A549 (cell line): ENCODE results near the gene BEAN1. TPM values are rescaled to one million over a fixed set of nuclear protein-coding genes. Genes with fewer than 3 reads are reported as not detected.

Experiments used
- ATAC-seq, 2 experiments: fragments of 200-7000 bp in 1 of 2; fragments of >200 bp in 1 of 2; cut with Nextera tagmentation in 1 of 2; cut with Tn5 transposase in 1 of 2; 3 replicates each; pipeline versions ENCODE4 v1.8.0 to v1.9.1; 2018 to 2020; ENCODE audit warnings: mild to moderate bottlenecking in 1 of 2, moderate library complexity in 1 of 2
- CTCF ChIA-PET: fragments of 300-600 bp; sonication (Branson Sonifier 250); formaldehyde crosslinking; extraction: SDS; loops from one replicate; lab custom pipeline; 2021; ENCODE audit warnings: antibody characterized with exemption, inconsistent platforms; lab: Yijun Ruan, JAX
- POLR2A ChIA-PET: fragments of 350-600 bp; formaldehyde crosslinking; extraction: SDS; loops from one replicate; lab custom pipeline; 2021; ENCODE audit warnings: antibody characterized with exemption, inconsistent platforms; lab: Yijun Ruan, JAX
- DNase-seq, 2 experiments: peaks; one replicate each; pipeline versions ENCODE4 v3.0.0 to v3.0.0-alpha.2; 2011 to 2016; ENCODE audit warnings: low read depth in 1 of 2, low spot score in 1 of 2
- FAIRE-seq: peaks from 2 replicates; lab custom pipeline; 2011; peaks lifted over from hg19 to GRCh38; lab: Jason Lieb, UNC
- H3K27ac ChIP-seq, 2 experiments: fragments of >200 bp; sonication (Bioruptor Twin); formaldehyde crosslinking; 3 replicates each; pipeline ENCODE4 v1.5.1; 2016 to 2017
- H3K4me1 ChIP-seq: fragments of >200 bp; sonication (Bioruptor Twin); formaldehyde crosslinking; 3 replicates; pipeline ENCODE4 v1.6.1; 2016
- H3K4me2 ChIP-seq: fragments of >200 bp; sonication (Bioruptor Twin); formaldehyde crosslinking; 3 replicates; pipeline ENCODE4 v1.6.1; 2016
- H3K4me3 ChIP-seq: fragments of >200 bp; sonication (Bioruptor Twin); formaldehyde crosslinking; 3 replicates; pipeline ENCODE4 v1.5.1; 2016
- H3K9me3 ChIP-seq: fragments of >200 bp; sonication (Bioruptor Twin); formaldehyde crosslinking; 3 replicates; pipeline ENCODE4 v1.6.1; 2016
- BHLHE40 ChIP-seq: IDR thresholded peaks from 2 replicates; pipeline ENCODE4 v1.6.1; 2012; ENCODE audit warnings: low read depth, low read length, inconsistent platforms
- CHD2 ChIP-seq: fragments of 150-350 bp; IDR thresholded peaks from 2 replicates; pipeline ENCODE4 v1.6.1; 2014; ENCODE audit warnings: low read length; ENCODE audit not compliant: partially characterized antibody
- CHD4 ChIP-seq: fragments of 200-600 bp; sonication (generic); IDR thresholded peaks from 2 replicates; pipeline ENCODE4 v1.6.1; 2016; ENCODE audit warnings: antibody characterized with exemption, mild to moderate bottlenecking, borderline replicate concordance
- EHF ChIP-seq: fragments of 250-450 bp; sonication (Bioruptor Pico); IDR thresholded peaks from 2 replicates; pipeline ENCODE4 v1.5.0; 2020; ENCODE audit warnings: mild to moderate bottlenecking
- EHMT2 ChIP-seq: fragments of 200-600 bp; sonication (generic); IDR thresholded peaks from 2 replicates; pipeline ENCODE4 v1.6.1; 2016; ENCODE audit warnings: antibody characterized with exemption, low read depth, mild to moderate bottlenecking, moderate library complexity
- EP300 ChIP-seq, 2 experiments: fragments of >200 bp; sonication (Bioruptor Twin); formaldehyde crosslinking; IDR thresholded peaks; 2 replicates in 1 of 2; 3 replicates in 1 of 2; pipeline ENCODE4 v1.6.1; 2016 to 2017
- ESRRA ChIP-seq: fragments of 150-350 bp; IDR thresholded peaks from 2 replicates; pipeline ENCODE4 v1.6.1; 2014; ENCODE audit warnings: mild to moderate bottlenecking, low read length, borderline replicate concordance
- FOSL2 ChIP-seq, 2 experiments: fragments of 450-650 bp in 1 of 2; fragments of >200 bp in 1 of 2; sonication (Bioruptor Twin) in 1 of 2; formaldehyde crosslinking; IDR thresholded peaks; 2 replicates each; pipeline versions ENCODE4 v1.5.0 to v1.6.1; 2016 to 2020; ENCODE audit warnings: mild to moderate bottlenecking in 1 of 2, moderate library complexity in 1 of 2
- GATA3 ChIP-seq: IDR thresholded peaks from 2 replicates; pipeline ENCODE4 v1.6.1; 2012; ENCODE audit warnings: borderline replicate concordance
- HEYL ChIP-seq: fragments of 250-450 bp; sonication (Bioruptor Pico); IDR thresholded peaks from 2 replicates; pipeline ENCODE4 v1.8.0; 2021; ENCODE audit warnings: mild to moderate bottlenecking, moderate library complexity
- HOXA7 ChIP-seq: fragments of 250-450 bp; sonication (Bioruptor Pico); IDR thresholded peaks from 2 replicates; pipeline ENCODE4 v1.5.0; 2020; ENCODE audit warnings: mild to moderate bottlenecking, moderate library complexity
- HOXB5 ChIP-seq: fragments of 250-450 bp; sonication (Bioruptor Pico); IDR thresholded peaks from 2 replicates; pipeline ENCODE4 v1.5.0; 2020; ENCODE audit warnings: mild to moderate bottlenecking, moderate library complexity
- JUN ChIP-seq, 2 experiments: fragments of >200 bp; sonication (Bioruptor Twin); formaldehyde crosslinking; IDR thresholded peaks; 2 replicates in 1 of 2; 3 replicates in 1 of 2; pipeline ENCODE4 v1.6.1; 2016 to 2017
- KDM5A ChIP-seq: fragments of 200-600 bp; sonication (generic); IDR thresholded peaks from 2 replicates; pipeline ENCODE4 v1.6.1; 2016; ENCODE audit warnings: antibody characterized with exemption, mild to moderate bottlenecking
- MAFK ChIP-seq: fragments of 450-650 bp; IDR thresholded peaks from 2 replicates; pipeline ENCODE4 v1.6.1; 2014; ENCODE audit not compliant: partially characterized antibody
- POLR2A ChIP-seq: IDR thresholded peaks from 2 replicates; pipeline ENCODE4 v1.6.1; 2012; ENCODE audit warnings: mild to moderate bottlenecking, low read length
- POLR2AphosphoS2 ChIP-seq: conservative IDR thresholded peaks from 2 replicates; pipeline ENCODE4 v1.6.1; 2012; ENCODE audit warnings: low read length, improper control_type of control experiment, inconsistent platforms
- RARB ChIP-seq: fragments of 250-450 bp; sonication (Bioruptor Pico); IDR thresholded peaks from 2 replicates; pipeline ENCODE4 v1.8.0; 2021; ENCODE audit warnings: mild to moderate bottlenecking, moderate library complexity
- RCOR1 ChIP-seq: fragments of 150-350 bp; IDR thresholded peaks from 2 replicates; pipeline ENCODE4 v1.6.1; 2014; ENCODE audit warnings: antibody characterized with exemption, low read length, low read depth
- TFCP2L1 ChIP-seq: fragments of 250-450 bp; sonication (Bioruptor Pico); IDR thresholded peaks from 2 replicates; pipeline ENCODE4 v1.5.0; 2021; ENCODE audit warnings: mild to moderate bottlenecking
- TP53 ChIP-seq: fragments of 250-450 bp; sonication (Bioruptor Pico); IDR thresholded peaks from 2 replicates; pipeline ENCODE4 v1.5.0; 2021; ENCODE audit warnings: mild to moderate bottlenecking, moderate library complexity
- ZC3H11A ChIP-seq: fragments of 450-650 bp; IDR thresholded peaks from 2 replicates; pipeline ENCODE4 v1.6.1; 2014; ENCODE audit warnings: antibody characterized with exemption, mild to moderate bottlenecking
- ZFP36 ChIP-seq: fragments of 450-650 bp; IDR thresholded peaks from 2 replicates; pipeline ENCODE4 v1.6.1; 2014; ENCODE audit warnings: borderline replicate concordance; ENCODE audit not compliant: partially characterized antibody
- ZSCAN20 ChIP-seq: fragments of 250-450 bp; sonication (Bioruptor Pico); IDR thresholded peaks from 2 replicates; pipeline ENCODE4 v1.8.0; 2022; ENCODE audit warnings: mild to moderate bottlenecking, moderate library complexity
- WGBS: methylation state at CpG from one replicate; pipeline ENCODE4 v1.1.6; 2017; ENCODE audit errors: missing lambda C conversion rate; 5-methylcytosine and 5-hydroxymethylcytosine counted together
- polyA plus RNA-seq, 4 experiments: library from polyadenylated mRNA; depleted of rRNA in 3 of 4; stranded (reverse); fragments of >200 nt; fragmentation: RNase III in 1 of 4; extraction: RNeasy Plus Mini Kit Qiagen cat#74134 plus additional on column Dnase treatment in 1 of 4; gene quantifications; 2 replicates in 3 of 4; 3 replicates in 1 of 4; pipeline ENCODE4 v1.2.3, GENCODE V29; 2011 to 2017
- TF ChIP-seq, protein P1 (sequence below): fragments of 250-450 bp; sonication (Bioruptor Pico); IDR thresholded peaks from 2 replicates; pipeline ENCODE4 v1.5.0; 2020; ENCODE audit warnings: low read depth, mild to moderate bottlenecking, moderate library complexity
- TF ChIP-seq, protein P2 (sequence below): IDR thresholded peaks from 2 replicates; pipeline ENCODE4 v1.6.1; 2012
- TF ChIP-seq, protein P3 (sequence below): IDR thresholded peaks from 2 replicates; pipeline ENCODE4 v1.6.1; 2012; ENCODE audit warnings: low read depth, borderline replicate concordance

BEAN1 gene
- polyA plus RNA-seq, 2 of the 4 experiments (the other 2 are of a cell fraction): 0.98 to 1.7 TPM

DNA sequence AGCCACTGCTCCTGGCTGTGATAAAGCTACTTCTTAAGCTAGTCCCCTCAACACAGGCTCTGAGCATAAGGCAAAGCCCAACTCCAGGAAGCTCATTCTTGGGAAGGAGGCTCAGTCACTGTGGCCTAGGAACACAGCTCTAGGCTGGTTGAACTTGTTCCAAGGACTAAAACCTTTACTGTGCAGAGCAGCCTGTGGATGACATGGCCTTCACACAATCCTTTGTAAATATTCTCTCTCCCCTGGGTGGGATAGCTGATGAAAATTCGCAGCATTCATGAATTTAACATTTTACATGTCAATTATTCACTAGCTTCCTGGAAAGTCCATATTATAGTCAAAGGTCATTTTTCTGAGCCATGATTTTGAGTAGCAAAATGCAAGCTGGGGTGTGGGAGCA lies 28.9 kb downstream of the BEAN1 start (continued):
- TF ChIP-seq, protein P1, sequence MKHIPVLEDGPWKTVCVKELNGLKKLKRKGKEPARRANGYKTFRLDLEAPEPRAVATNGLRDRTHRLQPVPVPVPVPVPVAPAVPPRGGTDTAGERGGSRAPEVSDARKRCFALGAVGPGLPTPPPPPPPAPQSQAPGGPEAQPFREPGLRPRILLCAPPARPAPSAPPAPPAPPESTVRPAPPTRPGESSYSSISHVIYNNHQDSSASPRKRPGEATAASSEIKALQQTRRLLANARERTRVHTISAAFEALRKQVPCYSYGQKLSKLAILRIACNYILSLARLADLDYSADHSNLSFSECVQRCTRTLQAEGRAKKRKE (CRISPR knock-in tag): no peak
- TF ChIP-seq FOSL2 (IDR thresholded peaks at IDR 0.05) (no peak), FOSL2 (CRISPR knock-in tag; IDR thresholded peaks at IDR 0.05) (no peak), HOXA7 (no peak)
- TF ChIP-seq, all 56 proteins: peak for 0

DNA sequence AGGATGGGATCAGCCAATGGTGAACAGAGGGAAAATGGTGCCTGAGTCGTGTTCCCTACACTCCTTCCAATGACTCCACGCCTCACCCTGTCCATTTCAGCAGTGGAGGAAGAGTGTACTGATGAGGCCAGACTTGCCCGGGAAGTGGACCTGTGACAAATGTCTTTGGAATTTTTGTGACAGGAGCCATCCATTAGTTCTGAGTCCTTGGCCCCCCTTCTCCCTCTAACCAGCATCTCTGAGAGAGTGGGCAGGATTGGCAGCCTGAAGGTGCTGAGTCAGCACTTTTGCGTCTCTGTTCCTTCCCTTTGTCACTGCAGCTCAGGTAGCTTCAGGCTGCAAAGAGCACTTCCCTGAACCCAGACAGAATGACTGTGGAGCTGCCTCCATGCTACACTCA lies 30.8 kb downstream of the BEAN1 start:
- Histone ChIP-seq H3K4me1 (0 out of 3 replicates have a peak, but pooled peaks cover 3% of the 10 kb centered on the region), H3K27ac (no peak overlapping the region), H3K4me2 (no peak overlapping the region), H3K4me3 (no peak overlapping the region)
- ChIA-PET CTCF (interaction anchor here (1.0 to 3.5 kb wide), 5 partner anchors 10 to 146 kb away, joined by 3 to 17 read pairs (median 4); partner anchors contain the start of gene CMTM3), POLR2A (no interaction called here)
- peak in 1 of 2 experiments; percentile 20 for DNase-seq
- 32% methylated on average over 4 of the region's 4 CpGs for WGBS
- ATAC-seq: peak; percentile 30 to 38; a peak in 2 of 6 replicates
- TF ChIP-seq EHF (CRISPR knock-in tag): no peak
- TF ChIP-seq MAFK: peak; percentile 100
- TF ChIP-seq, all 56 proteins: peak for 1
- H3K9me3 ChIP-seq: no peaks in the 10 kb centered on the region
- FAIRE-seq: no peak

DNA sequence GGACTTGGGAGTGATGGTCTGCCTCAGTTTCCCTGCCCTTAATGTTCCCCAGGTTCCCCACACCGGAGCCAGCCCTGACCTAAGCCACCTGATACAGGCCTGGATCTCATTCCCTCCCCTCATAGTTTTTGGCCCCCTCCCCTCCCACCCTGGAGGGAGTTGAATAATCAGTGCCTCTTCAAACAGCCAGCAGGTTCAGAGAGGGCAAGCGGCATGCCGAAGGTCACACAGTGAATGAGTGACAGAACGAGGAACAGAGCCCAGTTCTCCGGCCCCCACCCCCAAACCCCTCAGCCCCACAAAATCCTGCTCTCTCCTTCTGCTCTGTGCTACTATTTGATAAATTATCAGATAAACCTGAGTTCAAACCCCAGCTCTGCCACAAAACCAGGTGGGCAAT lies 31.2 kb downstream of the BEAN1 start:
- no peak overlapping the region for H3K4me3 ChIP-seq
- no peak for FAIRE-seq
- H3K9me3 ChIP-seq: no peaks in the 10 kb centered on the region
- no peak for TF ChIP-seq HOXB5 (CRISPR knock-in tag)
- TF ChIP-seq EP300 (IDR thresholded peaks at IDR 0.05): no peak
- no peak for TF ChIP-seq CHD4
- TF ChIP-seq, protein P1 (CRISPR knock-in tag): no peak
- TF ChIP-seq TFCP2L1 (CRISPR knock-in tag): no peak
- no peak for TF ChIP-seq ESRRA
- no peak for TF ChIP-seq JUN (IDR thresholded peaks at IDR 0.05)
- no peak for TF ChIP-seq EHMT2
- TF ChIP-seq KDM5A: no peak
- no peak for TF ChIP-seq CHD2
- no peak for TF ChIP-seq EHF (CRISPR knock-in tag)
- TF ChIP-seq POLR2AphosphoS2: no peak
- TF ChIP-seq POLR2A: no peak
- TF ChIP-seq, all 56 proteins: peak for 0
- POLR2A ChIA-PET: no interaction called here
- Histone ChIP-seq H3K4me1 (0 out of 3 replicates have a peak, but pooled peaks cover 3% of the 10 kb centered on the region), H3K4me2 (no peak overlapping the region), H3K27ac (no peak overlapping the region)
- DNase-seq (no peak), ATAC-seq (no peak)
- CTCF ChIA-PET: interaction anchor here (0.6 to 2.0 kb wide), 5 partner anchors 10 to 410 kb away, joined by 3 to 5 read pairs (median 4); partner anchors contain the start of gene CMTM3
- 80% methylated on average over 5 of the region's 5 CpGs for WGBS

DNA sequence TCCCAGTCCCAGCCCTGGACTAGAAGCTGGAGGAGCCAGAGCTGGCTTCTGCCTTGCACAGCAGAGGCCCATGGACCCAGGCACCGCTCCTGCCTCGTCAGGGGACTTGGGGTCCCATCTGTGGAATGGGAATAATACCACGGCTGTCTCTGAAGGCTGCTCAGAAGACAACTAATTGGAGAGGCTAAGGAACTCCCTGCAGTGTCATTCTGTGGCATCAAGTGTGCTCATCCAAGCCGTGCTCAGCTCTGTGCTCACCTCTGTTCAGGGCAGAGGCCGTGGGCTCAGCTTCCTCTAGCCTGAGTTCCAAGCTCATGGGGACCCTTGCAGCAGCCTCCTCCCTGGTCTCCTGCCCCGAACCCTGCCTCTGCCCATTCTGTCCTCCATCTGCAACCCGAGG lies 31.8 kb downstream of the BEAN1 start:
- no peaks in the 10 kb centered on the region for H3K9me3 ChIP-seq
- DNase-seq (no peak), ATAC-seq (peak in 1 of 2 experiments; percentile 31; a peak in 3 of 6 replicates), FAIRE-seq (no peak)
- 0 out of 3 replicates have a peak, but pooled peaks cover 3% of the 10 kb centered on the region for H3K4me1 ChIP-seq
- 64% methylated on average over 7 of the region's 7 CpGs for WGBS
- POLR2A ChIA-PET: no interaction called here
- H3K27ac ChIP-seq: no peak overlapping the region
- H3K4me2 ChIP-seq: no peak overlapping the region
- TF ChIP-seq, protein P2, sequence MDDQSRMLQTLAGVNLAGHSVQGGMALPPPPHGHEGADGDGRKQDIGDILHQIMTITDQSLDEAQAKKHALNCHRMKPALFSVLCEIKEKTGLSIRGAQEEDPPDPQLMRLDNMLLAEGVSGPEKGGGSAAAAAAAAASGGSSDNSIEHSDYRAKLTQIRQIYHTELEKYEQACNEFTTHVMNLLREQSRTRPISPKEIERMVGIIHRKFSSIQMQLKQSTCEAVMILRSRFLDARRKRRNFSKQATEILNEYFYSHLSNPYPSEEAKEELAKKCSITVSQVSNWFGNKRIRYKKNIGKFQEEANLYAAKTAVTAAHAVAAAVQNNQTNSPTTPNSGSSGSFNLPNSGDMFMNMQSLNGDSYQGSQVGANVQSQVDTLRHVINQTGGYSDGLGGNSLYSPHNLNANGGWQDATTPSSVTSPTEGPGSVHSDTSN: no peak
- TF ChIP-seq ZC3H11A: no peak
- TF ChIP-seq EHMT2: no peak
- TF ChIP-seq, protein P3, sequence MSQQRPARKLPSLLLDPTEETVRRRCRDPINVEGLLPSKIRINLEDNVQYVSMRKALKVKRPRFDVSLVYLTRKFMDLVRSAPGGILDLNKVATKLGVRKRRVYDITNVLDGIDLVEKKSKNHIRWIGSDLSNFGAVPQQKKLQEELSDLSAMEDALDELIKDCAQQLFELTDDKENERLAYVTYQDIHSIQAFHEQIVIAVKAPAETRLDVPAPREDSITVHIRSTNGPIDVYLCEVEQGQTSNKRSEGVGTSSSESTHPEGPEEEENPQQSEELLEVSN: no peak
- TF ChIP-seq RCOR1: no peak
- no peak for TF ChIP-seq JUN (IDR thresholded peaks at IDR 0.05)
- no peak for TF ChIP-seq TP53 (CRISPR knock-in tag)
- no peak for TF ChIP-seq HEYL (CRISPR knock-in tag)
- no peak for TF ChIP-seq BHLHE40
- TF ChIP-seq ZSCAN20 (CRISPR knock-in tag): no peak
- TF ChIP-seq, protein P1 (CRISPR knock-in tag): no peak
- no peak for TF ChIP-seq GATA3
- no peak for TF ChIP-seq KDM5A
- TF ChIP-seq ZFP36: no peak
- no peak for TF ChIP-seq CHD2
- TF ChIP-seq RARB (CRISPR knock-in tag): no peak
- CTCF ChIA-PET: interaction anchor here (0.6 to 2.0 kb wide), 6 partner anchors 9 to 409 kb away, joined by 3 to 5 read pairs (median 4); no protein-coding TSS in a partner anchor
- H3K4me3 ChIP-seq: no peak overlapping the region
